ENCODE data around the gene EPM2AIP1.
"Not testable (repeated sequence)": the region's sequence is repeated elsewhere in the genome, so short reads cannot be mapped to it uniquely, and the experiment has no call there.

Gene EPM2AIP1

DNA sequence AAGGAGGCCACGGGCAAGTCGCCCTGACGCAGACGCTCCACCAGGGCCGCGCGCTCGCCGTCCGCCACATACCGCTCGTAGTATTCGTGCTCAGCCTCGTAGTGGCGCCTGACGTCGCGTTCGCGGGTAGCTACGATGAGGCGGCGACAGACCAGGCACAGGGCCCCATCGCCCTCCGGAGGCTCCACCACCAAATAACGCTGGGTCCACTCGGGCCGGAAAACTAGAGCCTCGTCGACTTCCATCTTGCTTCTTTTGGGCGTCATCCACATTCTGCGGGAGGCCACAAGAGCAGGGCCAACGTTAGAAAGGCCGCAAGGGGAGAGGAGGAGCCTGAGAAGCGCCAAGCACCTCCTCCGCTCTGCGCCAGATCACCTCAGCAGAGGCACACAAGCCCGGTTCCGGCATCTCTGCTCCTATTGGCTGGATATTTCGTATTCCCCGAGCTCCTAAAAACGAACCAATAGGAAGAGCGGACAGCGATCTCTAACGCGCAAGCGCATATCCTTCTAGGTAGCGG is at the start of gene EPM2AIP1:
Gene EPM2AIP1 (minus strand): TSS at position 326 of the 520 bp plus-strand sequence. CDS start 54 bp downstream, at position 272.
- ATAC-seq, result peak; percentile 95
- Mint-ChIP-seq H3K27me3 (no peaks in the 10 kb centered on the region), H3K4me1 (peaks cover 28% of the 10 kb centered on the region), H3K9me3 (no peaks in the 10 kb centered on the region), H3K36me3 (peaks cover 29% of the 10 kb centered on the region), H3K27ac (no peak within 1 kb of the TSS), H3K4me3 (no peak within 1 kb of the TSS)

DNA sequence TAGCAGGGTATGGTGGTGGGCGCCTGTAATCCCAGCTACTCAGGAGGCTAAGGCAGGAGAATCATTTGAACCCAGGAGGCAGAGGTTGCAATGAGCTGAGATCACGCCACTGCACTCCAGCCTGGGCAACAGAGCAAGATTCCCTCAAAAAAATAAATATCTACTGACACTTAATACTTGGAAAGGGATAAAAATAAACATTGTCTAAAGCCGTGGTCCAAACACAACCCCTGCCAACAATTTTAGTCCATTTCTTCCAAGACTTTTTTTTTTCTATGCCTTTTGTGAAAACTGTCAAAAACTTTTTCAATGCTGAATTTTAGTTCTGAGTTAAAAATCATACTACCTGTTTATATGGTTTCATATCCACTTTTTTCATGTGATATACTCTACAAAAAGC is 49.8 kb upstream of the EPM2AIP1 start:
- peaks cover 49% of the 10 kb centered on the region for H3K36me3 Mint-ChIP-seq
- H3K9me3 Mint-ChIP-seq, H3K27me3 Mint-ChIP-seq, H3K4me3 Mint-ChIP-seq, H3K27ac Mint-ChIP-seq, H3K4me1 Mint-ChIP-seq, ATAC-seq: not testable (repeated sequence)

DNA sequence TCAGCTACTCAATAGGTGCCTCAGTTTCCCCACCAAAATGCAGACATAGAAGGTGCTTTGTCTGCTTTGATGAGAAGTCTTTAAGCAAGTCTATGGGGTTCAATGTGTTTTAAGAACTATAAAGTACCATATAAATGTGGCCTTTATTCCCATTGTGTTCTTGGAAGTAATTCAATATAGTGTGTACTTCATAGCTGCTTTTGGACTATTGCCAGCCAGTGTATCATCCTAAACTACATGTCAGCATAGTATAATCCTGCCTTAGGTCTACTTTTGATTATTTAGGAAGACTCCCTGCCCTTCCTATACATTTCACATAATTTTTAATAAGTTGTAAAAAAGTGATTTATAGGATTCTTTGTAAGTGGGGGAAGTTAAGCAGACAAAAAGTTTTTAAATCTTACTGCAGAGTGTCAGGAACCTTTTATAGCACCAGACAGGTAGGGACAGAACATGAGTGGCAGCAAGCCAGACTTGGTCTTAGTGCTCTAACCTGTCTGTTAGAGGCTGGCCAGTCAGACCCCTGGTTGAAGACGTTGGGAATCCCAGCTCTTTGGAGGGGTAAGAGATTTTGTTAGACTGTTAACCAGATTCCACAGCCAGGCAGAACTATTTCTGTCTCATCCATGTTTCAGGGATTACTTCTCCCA is 48.7 kb upstream of the EPM2AIP1 start:
- peaks cover 45% of the 10 kb centered on the region for H3K36me3 Mint-ChIP-seq

DNA sequence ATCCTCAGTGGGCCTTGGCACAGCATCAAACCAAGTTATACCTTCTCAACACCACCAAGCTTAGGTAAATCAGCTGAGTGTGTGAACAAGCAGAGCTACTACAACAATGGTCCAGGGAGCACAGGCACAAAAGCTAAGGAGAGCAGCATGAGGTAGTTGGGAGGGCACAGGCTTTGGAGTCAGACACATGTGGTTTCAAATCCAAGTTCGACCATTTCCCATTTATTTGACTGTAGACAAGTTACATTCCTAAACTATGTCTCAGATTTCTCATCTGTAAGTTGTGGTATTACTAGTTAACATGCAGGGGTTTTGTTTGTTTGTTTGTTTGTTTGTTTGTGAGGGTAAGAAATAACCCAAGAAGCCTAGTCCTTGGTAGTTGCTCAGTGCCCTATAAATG is 47.3 kb upstream of the EPM2AIP1 start:
- no peak for ATAC-seq
- no peak overlapping the region for H3K4me3 Mint-ChIP-seq
- no peaks in the 10 kb centered on the region for H3K4me1 Mint-ChIP-seq
- H3K9me3 Mint-ChIP-seq, result no peaks in the 10 kb centered on the region
- H3K36me3 Mint-ChIP-seq, result peaks cover 53% of the 10 kb centered on the region
- H3K27me3 Mint-ChIP-seq, result no peaks in the 10 kb centered on the region
- no peak overlapping the region for H3K27ac Mint-ChIP-seq

More for the DNA sequence above, 48.7 kb upstream of the EPM2AIP1 start:
- Mint-ChIP-seq H3K9me3 (no peaks in the 10 kb centered on the region), H3K27ac (no peak overlapping the region), H3K4me3 (no peak overlapping the region), H3K4me1 (no peaks in the 10 kb centered on the region), H3K27me3 (no peaks in the 10 kb centered on the region)
- ATAC-seq, result no peak

DNA sequence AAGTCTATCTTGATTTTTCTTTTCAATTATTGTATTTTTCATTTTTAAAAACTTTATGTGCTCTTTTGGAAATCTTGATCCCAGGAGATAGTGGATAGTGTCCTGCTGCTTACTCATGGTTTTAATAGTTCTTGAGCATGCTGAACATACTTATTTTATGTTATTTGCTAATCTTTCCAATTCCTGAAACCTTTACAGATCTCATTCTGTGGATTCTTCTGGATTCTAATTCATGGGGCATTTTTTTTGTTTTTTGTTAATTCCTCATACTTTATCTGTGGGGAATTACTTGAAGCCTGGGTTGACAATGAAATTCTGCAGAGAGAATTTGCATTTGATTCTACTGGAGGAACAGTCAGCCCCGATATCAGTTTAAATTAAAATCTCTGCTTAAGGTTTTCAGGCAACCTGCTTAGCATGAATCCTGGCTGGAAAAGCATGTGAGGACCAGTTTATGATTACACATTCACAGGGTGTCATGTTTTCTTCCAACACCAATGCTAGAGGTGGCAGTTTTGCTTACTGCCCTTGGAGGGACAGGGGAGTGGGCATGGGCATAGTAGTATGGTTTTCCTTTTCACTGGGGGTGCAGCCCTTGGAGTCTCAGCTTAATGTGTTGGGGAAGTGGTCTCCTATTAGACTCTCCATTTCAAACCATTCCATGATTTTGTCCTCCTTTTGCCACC is 46.4 kb upstream of the EPM2AIP1 start:
- no peaks in the 10 kb centered on the region for H3K27me3 Mint-ChIP-seq
- peaks cover 63% of the 10 kb centered on the region for H3K36me3 Mint-ChIP-seq
- H3K4me3 Mint-ChIP-seq, result no peak overlapping the region
- no peak for ATAC-seq
- H3K27ac Mint-ChIP-seq, result no peak overlapping the region
- H3K4me1 Mint-ChIP-seq, result no peaks in the 10 kb centered on the region
- H3K9me3 Mint-ChIP-seq, result no peaks in the 10 kb centered on the region

DNA sequence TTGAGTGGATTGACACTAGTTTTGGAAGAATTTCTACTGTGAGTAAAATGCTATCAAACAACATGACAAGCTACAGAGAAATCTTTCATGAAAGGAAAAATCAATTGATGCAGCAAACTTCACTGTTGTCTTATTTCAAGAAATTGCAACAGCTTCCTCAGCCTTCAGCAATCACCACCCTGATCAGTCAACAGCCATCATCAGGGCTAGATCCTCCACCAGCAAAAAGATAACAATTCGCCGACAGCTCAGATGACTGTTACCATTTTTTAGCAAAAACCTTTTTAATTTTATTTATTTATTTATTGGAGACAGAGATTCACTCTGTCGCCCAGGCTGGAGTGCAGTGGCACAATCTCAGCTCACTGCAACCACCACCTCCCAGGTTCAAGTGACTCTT is 44.4 kb upstream of the EPM2AIP1 start:
- H3K27ac Mint-ChIP-seq, result no peak overlapping the region

DNA sequence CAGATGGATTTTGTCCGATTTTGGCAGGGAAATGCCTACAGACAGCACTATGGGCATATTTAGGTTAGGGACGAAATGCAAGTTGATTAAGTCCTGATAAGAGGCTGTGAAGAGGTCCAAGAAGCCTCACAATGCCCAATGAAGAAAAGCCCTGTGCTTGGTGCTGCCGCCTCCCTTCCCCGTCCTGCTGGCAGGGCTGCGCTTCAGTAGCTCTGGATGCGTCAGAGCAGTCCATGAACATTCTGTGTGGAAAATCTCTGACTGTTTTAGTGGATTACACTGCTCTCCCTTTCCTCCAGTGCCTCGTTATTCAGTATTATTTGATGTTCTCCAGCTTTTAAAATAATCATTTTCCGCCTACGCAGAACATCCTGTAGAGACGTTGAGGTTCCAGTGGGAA is 40.0 kb upstream of the EPM2AIP1 start:
- peaks cover 2% of the 10 kb centered on the region for H3K4me1 Mint-ChIP-seq
- H3K4me3 Mint-ChIP-seq, result no peak overlapping the region
- no peaks in the 10 kb centered on the region for H3K9me3 Mint-ChIP-seq
- no peaks in the 10 kb centered on the region for H3K27me3 Mint-ChIP-seq
- no peak overlapping the region for H3K27ac Mint-ChIP-seq
- H3K36me3 Mint-ChIP-seq, result peaks cover 65% of the 10 kb centered on the region
- ATAC-seq, result no peak

More for the DNA sequence above, 44.4 kb upstream of the EPM2AIP1 start:
- Mint-ChIP-seq H3K27me3 (no peaks in the 10 kb centered on the region), H3K9me3 (no peaks in the 10 kb centered on the region), H3K4me1 (no peaks in the 10 kb centered on the region), H3K4me3 (no peak overlapping the region), H3K36me3 (peaks cover 77% of the 10 kb centered on the region)
- no peak for ATAC-seq

DNA sequence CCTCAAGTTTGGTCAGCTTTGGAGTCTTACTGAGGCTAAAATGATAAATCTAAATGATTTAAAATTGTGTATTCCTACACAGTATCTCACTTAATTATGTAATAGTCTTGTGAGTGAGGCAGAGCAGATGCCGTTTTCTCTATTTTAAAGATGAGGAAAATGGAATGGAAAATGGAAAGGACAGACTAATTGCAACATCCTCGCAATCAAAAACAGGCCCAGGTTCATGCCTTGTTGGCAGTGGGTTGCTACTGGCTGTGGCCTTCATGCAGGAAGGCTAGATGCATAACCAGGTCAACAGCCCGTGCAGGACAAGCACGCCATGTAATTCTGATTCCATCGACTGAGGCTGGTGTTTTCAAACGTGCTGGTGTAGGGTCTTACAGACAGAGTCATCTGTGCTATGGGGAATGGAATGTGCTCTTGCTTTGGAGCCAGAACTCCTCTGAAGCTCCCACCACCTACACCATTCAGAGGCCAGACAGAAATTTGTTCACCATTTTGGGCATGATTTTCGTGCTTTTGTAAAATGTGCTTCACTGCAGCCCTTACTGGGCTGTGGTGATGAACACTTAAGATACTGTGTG is 38.3 kb upstream of the EPM2AIP1 start:
- Mint-ChIP-seq H3K4me3 (no peak overlapping the region), H3K4me1 (peaks cover 8% of the 10 kb centered on the region), H3K36me3 (peaks cover 72% of the 10 kb centered on the region), H3K27ac (no peak overlapping the region), H3K27me3 (no peaks in the 10 kb centered on the region), H3K9me3 (no peaks in the 10 kb centered on the region)
- ATAC-seq, result no peak

DNA sequence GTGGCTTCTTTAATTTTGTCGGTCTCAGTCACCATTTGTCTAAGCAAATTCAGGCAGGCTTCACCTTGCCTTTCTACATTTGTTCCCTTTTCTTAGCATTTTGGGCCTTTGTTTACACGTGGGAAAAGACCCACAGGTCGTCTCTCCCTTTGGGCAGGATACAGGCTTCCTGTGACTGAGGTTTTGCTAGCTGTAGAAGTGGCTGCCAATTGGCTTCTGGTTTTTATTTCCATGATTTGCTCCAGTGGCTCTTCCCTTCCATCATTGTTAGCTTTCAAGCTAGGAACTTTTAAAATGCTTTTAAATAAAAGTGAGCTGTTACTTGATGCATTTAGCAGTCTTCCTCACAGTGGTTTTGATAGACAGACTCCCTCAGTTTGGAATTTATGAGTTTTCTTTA is 37.7 kb upstream of the EPM2AIP1 start:
- ATAC-seq, result no peak
- H3K9me3 Mint-ChIP-seq, result no peaks in the 10 kb centered on the region
- H3K27me3 Mint-ChIP-seq, result no peaks in the 10 kb centered on the region
- peaks cover 72% of the 10 kb centered on the region for H3K36me3 Mint-ChIP-seq
- no peak overlapping the region for H3K27ac Mint-ChIP-seq
- peaks cover 8% of the 10 kb centered on the region for H3K4me1 Mint-ChIP-seq
- no peak overlapping the region for H3K4me3 Mint-ChIP-seq

DNA sequence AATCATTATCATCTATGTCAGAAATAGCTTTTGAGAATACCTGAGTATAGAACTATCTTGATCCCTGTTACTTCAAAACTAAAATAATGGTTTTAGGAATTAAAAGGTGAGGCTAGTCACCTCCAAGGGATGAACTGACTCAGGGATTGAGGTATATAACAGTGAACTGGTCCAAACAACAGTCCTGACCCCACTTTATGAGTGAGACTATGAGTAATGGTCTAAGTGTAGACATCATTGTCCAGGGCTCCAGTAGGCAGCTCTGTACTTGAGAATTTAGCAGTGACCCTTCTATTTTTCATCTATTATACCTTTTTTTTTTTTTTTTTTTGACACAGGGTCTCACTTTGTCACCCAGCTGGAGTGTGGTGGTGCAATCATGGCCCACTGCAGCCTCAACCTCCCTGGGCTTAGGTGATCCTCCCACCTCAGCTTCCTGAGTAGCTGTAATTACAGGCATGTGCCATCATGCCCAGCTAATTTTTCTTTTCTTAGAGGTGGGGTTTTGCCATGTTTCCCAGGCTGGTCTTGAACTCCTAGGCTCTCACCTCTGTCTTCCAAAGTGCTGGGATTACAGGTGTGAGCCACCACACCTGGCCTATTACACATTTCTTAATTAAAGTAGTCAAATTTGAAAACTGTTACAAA is 36.7 kb upstream of the EPM2AIP1 start:
- ATAC-seq, result no peak
- no peak overlapping the region for H3K4me3 Mint-ChIP-seq
- H3K9me3 Mint-ChIP-seq, result no peaks in the 10 kb centered on the region
- peaks cover 67% of the 10 kb centered on the region for H3K36me3 Mint-ChIP-seq
- peaks cover 14% of the 10 kb centered on the region for H3K4me1 Mint-ChIP-seq
- no peak overlapping the region for H3K27ac Mint-ChIP-seq
- no peaks in the 10 kb centered on the region for H3K27me3 Mint-ChIP-seq

DNA sequence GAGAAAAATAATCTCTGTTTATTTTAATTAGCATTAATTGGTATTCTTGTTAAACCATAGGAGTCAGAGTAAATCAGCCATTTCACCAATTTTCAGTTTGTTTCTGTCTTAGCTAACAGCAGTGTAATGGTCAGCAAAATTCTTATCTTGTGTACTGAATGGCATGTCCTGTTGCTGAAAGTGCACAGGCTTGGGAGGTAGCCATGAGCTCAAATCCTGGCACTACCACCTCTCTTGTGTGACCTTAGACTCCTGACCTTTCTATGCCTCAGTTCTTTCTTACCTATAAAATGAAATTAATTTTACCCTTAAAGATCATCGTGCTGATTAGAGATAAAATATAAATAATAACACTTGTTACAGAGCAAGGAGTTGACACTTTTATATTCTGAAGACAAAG is 36.2 kb upstream of the EPM2AIP1 start:
- H3K27ac Mint-ChIP-seq, result no peak overlapping the region
- H3K27me3 Mint-ChIP-seq, result no peaks in the 10 kb centered on the region
- H3K4me1 Mint-ChIP-seq, result peaks cover 19% of the 10 kb centered on the region
- no peak for ATAC-seq
- H3K9me3 Mint-ChIP-seq, result no peaks in the 10 kb centered on the region
- H3K4me3 Mint-ChIP-seq, result no peak overlapping the region
- H3K36me3 Mint-ChIP-seq, result peaks cover 66% of the 10 kb centered on the region

DNA sequence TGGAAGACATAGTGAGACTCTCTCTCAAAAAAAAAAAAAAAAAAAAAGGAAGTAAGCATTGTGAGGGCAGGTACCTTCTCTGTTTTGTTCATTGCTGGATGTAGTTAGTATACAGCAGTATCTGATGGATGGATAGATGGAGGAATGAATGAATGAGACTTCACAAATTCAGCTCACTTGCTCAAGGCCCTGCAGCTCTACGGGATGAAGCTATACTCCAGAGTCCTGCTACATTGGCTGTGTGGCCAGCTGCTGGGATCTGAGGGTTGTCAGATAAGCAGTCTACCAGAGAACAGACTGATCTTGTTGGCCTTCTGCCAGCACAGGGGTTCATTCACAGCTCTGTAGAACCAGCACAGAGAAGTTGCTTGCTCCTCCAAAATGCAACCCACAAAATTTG is 35.4 kb upstream of the EPM2AIP1 start:
- Mint-ChIP-seq H3K9me3 (no peaks in the 10 kb centered on the region), H3K4me3 (no peak overlapping the region), H3K36me3 (peaks cover 67% of the 10 kb centered on the region), H3K4me1 (peaks cover 19% of the 10 kb centered on the region), H3K27ac (no peak overlapping the region), H3K27me3 (no peaks in the 10 kb centered on the region)
- no peak for ATAC-seq

DNA sequence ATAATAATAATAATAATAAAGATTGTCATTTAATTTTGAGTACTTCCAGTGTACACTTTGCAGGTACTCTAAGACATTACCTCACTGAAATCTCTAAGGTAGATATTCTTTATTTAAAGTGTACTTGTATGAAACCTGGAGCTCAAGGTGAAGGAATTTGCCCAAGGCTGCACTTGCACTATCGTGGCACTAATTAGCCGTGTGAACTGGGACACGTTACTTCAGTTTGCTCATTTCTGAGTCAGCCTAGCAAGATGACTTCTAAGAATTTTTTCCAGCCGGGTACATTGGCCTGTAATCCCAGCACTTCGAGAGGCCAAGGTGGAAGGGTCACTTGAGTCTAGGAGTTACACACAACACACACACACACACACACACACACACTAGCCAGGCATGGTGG is 33.9 kb upstream of the EPM2AIP1 start:
- ATAC-seq, result no peak
- H3K27me3 Mint-ChIP-seq, result no peaks in the 10 kb centered on the region
- no peak overlapping the region for H3K4me3 Mint-ChIP-seq
- H3K4me1 Mint-ChIP-seq, result peaks cover 19% of the 10 kb centered on the region
- H3K9me3 Mint-ChIP-seq, result no peaks in the 10 kb centered on the region
- H3K36me3 Mint-ChIP-seq, result peaks cover 65% of the 10 kb centered on the region
- H3K27ac Mint-ChIP-seq, result no peak overlapping the region

DNA sequence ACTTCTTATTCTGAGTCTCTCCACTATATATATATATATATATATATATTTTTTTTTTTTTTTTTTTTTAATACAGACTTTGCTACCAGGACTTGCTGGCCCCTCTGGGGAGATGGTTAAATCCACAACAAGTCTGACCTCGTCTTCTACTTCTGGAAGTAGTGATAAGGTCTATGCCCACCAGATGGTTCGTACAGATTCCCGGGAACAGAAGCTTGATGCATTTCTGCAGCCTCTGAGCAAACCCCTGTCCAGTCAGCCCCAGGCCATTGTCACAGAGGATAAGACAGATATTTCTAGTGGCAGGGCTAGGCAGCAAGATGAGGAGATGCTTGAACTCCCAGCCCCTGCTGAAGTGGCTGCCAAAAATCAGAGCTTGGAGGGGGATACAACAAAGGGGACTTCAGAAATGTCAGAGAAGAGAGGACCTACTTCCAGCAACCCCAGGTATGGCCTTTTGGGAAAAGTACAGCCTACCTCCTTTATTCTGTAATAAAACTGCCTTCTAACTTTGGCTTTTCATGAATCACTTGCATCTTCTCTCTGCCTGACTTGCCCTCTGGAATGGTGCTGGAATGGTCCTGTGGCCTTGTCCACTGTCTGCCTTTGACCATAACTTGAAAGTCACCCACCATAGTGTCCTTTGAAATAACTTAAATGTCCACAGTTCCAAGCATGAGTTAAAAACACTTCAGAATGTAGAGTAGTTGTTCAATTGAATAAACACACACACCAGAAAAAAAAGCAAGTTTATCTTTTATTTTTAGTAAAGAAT is 32.8 kb upstream of the EPM2AIP1 start:
- Mint-ChIP-seq H3K36me3 (peaks cover 71% of the 10 kb centered on the region), H3K4me3 (no peak overlapping the region), H3K4me1 (peaks cover 19% of the 10 kb centered on the region), H3K27ac (no peak overlapping the region), H3K27me3 (no peaks in the 10 kb centered on the region), H3K9me3 (no peaks in the 10 kb centered on the region)
- ATAC-seq, result no peak

All from stimulated activated memory B cell treated with anti-CD40 and anti-IgM and Interleukin-4, amounts not matched to agents 10 μg/mL and 1 μg/mL and 100 μg/mL, for 72 hours (primary cell).